Thyroid gland (tissue), 4 donors: ENCODE measurements around the gene UBE2I. TPM values are rescaled to one million over a fixed set of nuclear protein-coding genes. Genes with fewer than 3 reads are reported as not detected.

Source experiments
- DNase-seq, 2 donors: peaks; one replicate each; pipeline ENCODE4 v3.0.0-alpha.2; 2019
- H3K27ac ChIP-seq, 3 donors: fragments of 200-600 bp; sonication (generic); 1 replicate in 2 of 3; 2 replicates in 1 of 3; pipeline ENCODE4 v1.5.1; 2016 to 2019; ENCODE audit warnings: mild to moderate bottlenecking in 1 of 3, moderate library complexity in 1 of 3
- H3K27me3 ChIP-seq: fragments of 200-600 bp; sonication (generic); one replicate; pipeline ENCODE4 v1.5.1; 2019
- H3K36me3 ChIP-seq, 2 donors: fragments of 200-600 bp; sonication (generic); one replicate each; pipeline ENCODE4 v1.5.1; 2016 to 2019
- H3K4me1 ChIP-seq, 2 donors: fragments of 200-600 bp; sonication (generic); one replicate each; pipeline ENCODE4 v1.5.1; 2017 to 2019
- H3K4me3 ChIP-seq, 3 donors: fragments of 200-600 bp; sonication (generic); replicated peaks in 1 of 3; 1 replicate in 2 of 3; 2 replicates in 1 of 3; pipeline ENCODE4 v1.5.1; 2016; ENCODE audit warnings: mild to moderate bottlenecking in 1 of 3
- H3K9me3 ChIP-seq: fragments of 200-600 bp; sonication (generic); one replicate; pipeline ENCODE4 v1.5.1; 2017
- POLR2A ChIP-seq, 2 donors: fragments of 450-650 bp; IDR thresholded peaks; one replicate each; pipeline ENCODE4 v1.6.1; 2017; ENCODE audit warnings: antibody characterized with exemption in 2 of 2, mild to moderate bottlenecking in 2 of 2, moderate library complexity in 1 of 2
- WGBS, 2 donors: methylation state at CpG; one replicate each; pipeline ENCODE4 v1.1.5; 2017; 5-methylcytosine and 5-hydroxymethylcytosine counted together
- intact Hi-C: fragments of 100-400 bp; cut with DNase I; formaldehyde crosslinking; loops from one replicate; pipeline ENCODE4 v1.15.1; 2023
- total RNA-seq, 4 donors: library from RNA; depleted of rRNA; stranded (reverse); fragments of >200 nt; gene quantifications; one replicate each; pipeline ENCODE4 v1.2.3, GENCODE V29; 2016
- TF ChIP-seq, protein P1 (sequence below), 6 experiments: fragments of 200-600 bp in 3 of 6; fragments of 450-650 bp in 3 of 6; sonication (generic) in 3 of 6; IDR thresholded peaks; one replicate each; pipeline ENCODE4 v1.5.1; 2016 to 2019; ENCODE audit warnings: antibody characterized with exemption in 6 of 6, mild to moderate bottlenecking in 2 of 6, inconsistent platforms in 1 of 6, moderate library complexity in 1 of 6

Gene UBE2I
- total RNA-seq, 4 donors from 2014 or later: 43.4 to 107 (median 79.6) TPM

DNA sequence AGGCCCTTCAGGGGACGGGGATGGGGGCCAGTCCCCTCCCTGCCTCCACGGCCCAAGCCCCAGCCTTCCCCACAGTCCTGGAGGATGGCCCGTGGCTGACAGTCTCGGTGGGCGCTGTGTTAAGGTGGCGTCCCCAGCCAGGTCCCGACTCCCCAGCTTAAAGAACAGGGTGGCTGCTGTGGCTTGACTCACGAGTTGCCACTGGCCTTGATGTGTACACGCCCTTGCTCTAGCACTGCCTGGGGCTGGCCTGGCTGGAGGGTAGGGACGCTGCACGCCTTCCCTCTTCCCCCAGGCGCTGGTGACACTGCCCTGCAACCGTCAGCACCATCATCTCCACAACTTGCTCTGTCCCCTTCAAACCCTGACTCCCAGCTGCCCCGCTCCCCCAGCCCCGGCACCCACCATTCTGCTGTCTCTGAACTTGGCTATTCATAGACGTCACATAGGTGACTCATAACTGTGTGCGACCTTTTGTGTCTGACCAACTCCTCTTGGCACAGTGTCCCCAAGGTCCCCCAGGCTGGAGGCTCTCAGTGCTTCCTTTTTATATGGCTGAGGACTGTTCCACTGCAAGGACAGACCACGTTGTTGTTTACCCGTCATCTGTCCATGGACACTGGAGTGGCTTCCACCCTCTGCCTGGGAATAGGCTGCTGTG, 48.6 kb downstream of the UBE2I start:
- H3K36me3 ChIP-seq: peaks cover 13 to 15% of the 10 kb centered on the region in 2 donors
- intact Hi-C loops: no loop called here
- WGBS, 2 donors: 91 to 92% methylated on average over 10 to 15 of the region's 19 CpGs

DNA sequence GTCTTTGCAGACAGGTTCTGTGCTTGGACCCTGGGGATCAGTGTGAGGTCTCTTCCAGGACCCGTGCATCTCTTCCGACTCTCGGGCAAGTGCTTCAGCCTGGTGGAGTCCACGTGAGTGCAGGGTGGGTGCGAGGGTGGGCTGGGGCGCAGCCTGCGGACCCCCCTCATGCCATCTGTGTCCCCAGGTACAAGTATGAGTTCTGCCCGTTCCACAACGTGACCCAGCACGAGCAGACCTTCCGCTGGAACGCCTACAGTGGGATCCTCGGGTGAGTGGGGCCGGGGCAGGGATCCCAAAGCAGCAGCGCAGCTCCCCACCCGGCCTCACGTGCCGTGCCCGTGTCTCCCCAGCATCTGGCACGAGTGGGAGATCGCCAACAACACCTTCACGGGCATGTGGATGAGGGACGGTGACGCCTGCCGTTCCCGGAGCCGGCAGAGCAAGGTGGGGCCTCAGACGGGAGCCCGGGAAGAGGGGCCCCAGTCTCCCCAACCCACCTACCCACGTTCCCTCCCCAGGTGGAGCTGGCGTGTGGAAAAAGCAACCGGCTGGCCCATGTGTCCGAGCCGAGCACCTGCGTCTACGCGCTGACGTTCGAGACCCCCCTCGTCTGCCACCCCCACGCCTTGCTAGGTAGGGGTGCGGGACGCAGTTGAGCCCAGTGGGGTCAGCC, 52.4 kb downstream of the UBE2I start:
- no peak overlapping the region for H3K4me3 ChIP-seq
- no peaks in the 10 kb centered on the region for H3K9me3 ChIP-seq
- no peak for DNase-seq
- H3K36me3 ChIP-seq: peaks cover 24 to 35% of the 10 kb centered on the region in 2 donors
- no peaks in the 10 kb centered on the region for H3K4me1 ChIP-seq
- no peak overlapping the region for H3K27ac ChIP-seq
- intact Hi-C loops: no loop called here
- H3K27me3 ChIP-seq: no peaks in the 10 kb centered on the region
- WGBS, 2 donors: 96 to 100% methylated on average over 6 to 33 of the region's 43 CpGs
- TF ChIP-seq, protein P1, sequence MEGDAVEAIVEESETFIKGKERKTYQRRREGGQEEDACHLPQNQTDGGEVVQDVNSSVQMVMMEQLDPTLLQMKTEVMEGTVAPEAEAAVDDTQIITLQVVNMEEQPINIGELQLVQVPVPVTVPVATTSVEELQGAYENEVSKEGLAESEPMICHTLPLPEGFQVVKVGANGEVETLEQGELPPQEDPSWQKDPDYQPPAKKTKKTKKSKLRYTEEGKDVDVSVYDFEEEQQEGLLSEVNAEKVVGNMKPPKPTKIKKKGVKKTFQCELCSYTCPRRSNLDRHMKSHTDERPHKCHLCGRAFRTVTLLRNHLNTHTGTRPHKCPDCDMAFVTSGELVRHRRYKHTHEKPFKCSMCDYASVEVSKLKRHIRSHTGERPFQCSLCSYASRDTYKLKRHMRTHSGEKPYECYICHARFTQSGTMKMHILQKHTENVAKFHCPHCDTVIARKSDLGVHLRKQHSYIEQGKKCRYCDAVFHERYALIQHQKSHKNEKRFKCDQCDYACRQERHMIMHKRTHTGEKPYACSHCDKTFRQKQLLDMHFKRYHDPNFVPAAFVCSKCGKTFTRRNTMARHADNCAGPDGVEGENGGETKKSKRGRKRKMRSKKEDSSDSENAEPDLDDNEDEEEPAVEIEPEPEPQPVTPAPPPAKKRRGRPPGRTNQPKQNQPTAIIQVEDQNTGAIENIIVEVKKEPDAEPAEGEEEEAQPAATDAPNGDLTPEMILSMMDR (IDR thresholded peaks at IDR 0.05): no peak
- TF ChIP-seq POLR2A (IDR thresholded peaks at IDR 0.05): no peak

More for the DNA sequence above, 48.6 kb downstream of the UBE2I start:
- no peak for TF ChIP-seq POLR2A (IDR thresholded peaks at IDR 0.05)
- TF ChIP-seq, protein P1 (IDR thresholded peaks at IDR 0.05): no peak
- Histone ChIP-seq H3K27ac (no peak overlapping the region), H3K9me3 (no peaks in the 10 kb centered on the region), H3K4me1 (peaks cover 3 to 7% of the 10 kb centered on the region in 2 donors), H3K27me3 (no peaks in the 10 kb centered on the region), H3K4me3 (no peak overlapping the region)
- no peak for DNase-seq

DNA sequence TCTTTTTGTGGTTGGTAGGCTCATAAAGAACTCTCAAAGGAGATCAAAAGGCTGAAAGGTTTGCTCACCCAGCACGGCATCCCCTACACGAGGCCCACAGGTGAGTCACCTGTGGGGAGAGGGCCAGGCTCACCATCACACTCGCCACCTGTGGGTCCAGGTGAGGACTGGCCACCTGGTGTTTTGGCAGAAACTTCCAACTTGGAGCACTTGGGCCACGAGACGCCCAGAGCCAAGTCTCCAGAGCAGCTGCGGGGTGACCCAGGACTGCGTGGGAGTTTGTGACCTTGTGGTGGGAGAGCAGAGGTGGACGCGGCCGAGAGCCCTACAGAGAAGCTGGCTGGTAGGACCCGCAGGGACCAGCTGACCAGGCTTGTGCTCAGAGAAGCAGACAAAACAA, 53.4 kb downstream of the UBE2I start:
- 89 to 93% methylated on average over 11 of the region's 11 CpGs for whole genome bisulfite sequencing, 2 donors
- H3K4me1 ChIP-seq: no peaks in the 10 kb centered on the region
- H3K27me3 ChIP-seq: no peaks in the 10 kb centered on the region
- peaks cover 27 to 36% of the 10 kb centered on the region in 2 donors for H3K36me3 ChIP-seq
- no peak for DNase-seq
- H3K4me3 ChIP-seq: no peak overlapping the region
- TF ChIP-seq POLR2A (IDR thresholded peaks at IDR 0.05): no peak
- TF ChIP-seq, protein P1 (IDR thresholded peaks at IDR 0.05): no peak
- no peak overlapping the region for H3K27ac ChIP-seq
- H3K9me3 ChIP-seq: no peaks in the 10 kb centered on the region
- intact Hi-C loops: no loop called here

DNA sequence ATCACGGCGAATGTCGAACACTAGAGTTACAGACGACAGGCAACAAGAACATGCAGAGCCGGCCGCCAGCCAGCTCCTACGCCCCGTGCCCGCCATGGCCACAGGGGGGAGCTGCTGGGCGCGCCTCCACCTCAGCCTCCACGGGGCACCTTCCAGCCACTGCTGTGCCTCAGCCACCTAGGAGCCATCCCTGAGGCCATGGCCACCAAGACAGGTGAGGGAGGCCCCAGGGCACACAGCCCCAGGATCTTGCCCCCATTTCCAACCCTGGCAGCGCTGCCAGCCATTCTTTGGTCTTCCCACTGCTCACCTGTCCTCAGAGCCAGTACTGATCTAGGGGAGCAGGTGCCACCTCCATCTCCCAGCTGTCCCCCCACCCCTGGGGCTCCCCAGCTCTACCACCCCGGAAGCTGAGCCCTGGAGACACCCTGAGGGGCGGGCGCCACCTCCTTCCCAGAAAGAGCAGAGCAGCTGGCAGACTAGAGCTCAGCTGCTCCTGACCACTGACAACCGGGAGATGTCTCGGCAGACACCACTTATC, 54.1 kb downstream of the UBE2I start:
- H3K27me3 ChIP-seq: no peaks in the 10 kb centered on the region
- no peak overlapping the region for H3K27ac ChIP-seq
- peaks cover 27 to 36% of the 10 kb centered on the region in 2 donors for H3K36me3 ChIP-seq
- no peaks in the 10 kb centered on the region for H3K9me3 ChIP-seq
- H3K4me1 ChIP-seq: no peaks in the 10 kb centered on the region
- WGBS, 2 donors: 57 to 66% methylated on average over 9 to 18 of the region's 18 CpGs
- DNase-seq: peak; percentile 49 to 53
- intact Hi-C loops: no loop called here
- TF ChIP-seq POLR2A (IDR thresholded peaks at IDR 0.05): no peak
- TF ChIP-seq, protein P1 (IDR thresholded peaks at IDR 0.05): peak in 5 of 6 experiments; percentile 27 to 64 (median 39)
- no peak overlapping the region for H3K4me3 ChIP-seq

DNA sequence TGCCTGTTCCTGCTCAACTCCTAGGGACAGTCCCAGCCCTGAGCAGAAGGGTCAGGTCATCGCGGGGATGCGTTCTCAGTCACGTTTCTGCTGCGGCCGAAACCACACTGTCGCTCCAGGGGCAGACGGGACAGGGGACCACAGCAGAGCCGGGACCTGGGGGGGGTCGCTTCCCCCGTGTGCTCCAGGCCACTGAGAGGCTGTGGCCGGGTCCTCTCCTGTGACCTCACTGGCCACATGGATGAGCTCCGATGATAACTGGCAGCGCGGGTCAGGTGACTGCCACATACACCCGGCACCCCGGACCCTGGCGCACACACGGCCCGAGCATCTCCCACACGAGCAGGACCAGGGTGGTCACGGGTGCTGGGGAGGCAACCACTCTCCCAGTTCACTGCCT, 55.1 kb downstream of the UBE2I start:
- Histone ChIP-seq H3K27ac (no peak overlapping the region), H3K4me1 (no peaks in the 10 kb centered on the region), H3K9me3 (no peaks in the 10 kb centered on the region), H3K36me3 (peaks cover 27 to 38% of the 10 kb centered on the region in 2 donors), H3K27me3 (no peaks in the 10 kb centered on the region), H3K4me3 (no peak overlapping the region)
- WGBS, 2 donors: 86 to 97% methylated on average over 14 to 18 of the region's 22 CpGs
- DNase-seq: no peak
- intact Hi-C loops: no loop called here
- TF ChIP-seq POLR2A (IDR thresholded peaks at IDR 0.05): no peak
- TF ChIP-seq, protein P1 (IDR thresholded peaks at IDR 0.05): no peak
